Skeletal muscle satellite cell (primary cell): ENCODE measurements around the gene TTC7B.

Experiments used
- H3K27me3 ChIP-seq: 2 replicates; pipeline ENCODE4 v1.7.0; 2013; ENCODE audit warnings: low read length; ENCODE audit not compliant: control insufficient read depth, insufficient read depth
- H3K36me3 ChIP-seq: 2 replicates; pipeline ENCODE4 v1.7.0; 2013; ENCODE audit warnings: mild to moderate bottlenecking, control low read depth, low read length; ENCODE audit not compliant: insufficient read depth
- H3K4me1 ChIP-seq: 2 replicates; pipeline ENCODE4 v1.7.0; 2013; ENCODE audit warnings: low read length; ENCODE audit not compliant: control insufficient read depth, insufficient read depth
- H3K4me2 ChIP-seq: 2 replicates; pipeline ENCODE4 v1.7.0; 2013; ENCODE audit warnings: mild to moderate bottlenecking, low read length
- H3K4me3 ChIP-seq: 2 replicates; pipeline ENCODE4 v1.7.0; 2013; ENCODE audit warnings: low read length
- H3K9ac ChIP-seq: 2 replicates; pipeline ENCODE4 v1.7.0; 2013; ENCODE audit warnings: mild to moderate bottlenecking, low read depth, low read length, moderate library complexity
- H3K9me3 ChIP-seq: replicated peaks from 2 replicates; pipeline ENCODE4 v1.7.0; 2013; ENCODE audit warnings: mild to moderate bottlenecking, control low read depth, low read length

The TTC7B gene

DNA sequence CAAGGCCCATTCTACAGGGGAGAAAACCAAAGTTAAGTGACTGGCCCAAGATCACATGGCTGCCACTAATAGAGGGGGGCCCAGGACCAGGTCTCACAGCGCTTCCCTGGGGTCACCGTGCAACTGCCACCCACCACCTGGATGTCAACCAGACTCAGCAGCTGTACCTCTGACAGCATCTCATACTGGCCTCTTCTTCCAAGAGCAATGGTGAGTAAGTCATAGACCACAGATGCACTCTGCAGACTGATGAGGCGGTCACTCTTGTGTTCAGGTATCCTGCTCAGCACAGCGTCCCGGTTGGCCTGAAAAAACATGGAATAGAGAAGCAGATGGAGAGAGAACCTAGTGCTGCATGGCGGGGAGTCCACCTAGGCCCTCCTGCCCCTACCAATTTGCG, 139.9 kb downstream of the TTC7B start:
- Histone ChIP-seq H3K4me3 (no peak overlapping the region), H3K4me2 (no peak overlapping the region), H3K9me3 (no peaks in the 10 kb centered on the region), H3K27me3 (no peaks in the 10 kb centered on the region), H3K36me3 (peaks cover 4% of the 10 kb centered on the region), H3K4me1 (peaks cover 26% of the 10 kb centered on the region), H3K9ac (no peak overlapping the region)

DNA sequence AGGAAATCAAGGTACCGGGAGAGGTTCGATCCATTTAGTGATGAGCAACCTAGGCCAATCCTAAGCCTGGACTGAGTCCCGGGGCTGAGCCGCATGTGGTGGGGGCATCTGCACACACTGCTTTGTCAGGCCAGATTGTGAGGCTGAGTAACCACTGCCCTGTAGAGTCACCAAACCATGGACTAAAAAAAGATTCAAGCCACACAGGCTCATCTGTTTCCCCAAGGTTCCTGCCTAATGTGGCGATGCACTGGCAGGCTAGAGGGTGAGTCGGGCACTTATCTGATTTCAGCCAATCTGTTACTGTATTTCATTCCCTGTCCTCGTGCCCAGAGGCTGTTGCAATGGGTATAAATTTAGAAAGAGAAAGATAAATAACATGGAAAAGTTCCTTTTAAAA, 140.8 kb downstream of the TTC7B start:
- Histone ChIP-seq H3K9ac (no peak overlapping the region), H3K4me1 (peaks cover 26% of the 10 kb centered on the region), H3K4me3 (no peak overlapping the region)

GRCh38 chr14:90674716-90675115, 141.5 kb downstream of the TTC7B start:
- Histone ChIP-seq H3K9ac (no peak overlapping the region), H3K36me3 (peaks cover 7% of the 10 kb centered on the region), H3K9me3 (no peaks in the 10 kb centered on the region), H3K4me3 (no peak overlapping the region), H3K27me3 (no peaks in the 10 kb centered on the region), H3K4me2 (no peak overlapping the region), H3K4me1 (peaks cover 26% of the 10 kb centered on the region)

More for the DNA sequence above, 140.8 kb downstream of the TTC7B start:
- H3K27me3 ChIP-seq = no peaks in the 10 kb centered on the region
- peaks cover 7% of the 10 kb centered on the region for H3K36me3 ChIP-seq
- H3K9me3 ChIP-seq = no peaks in the 10 kb centered on the region
- H3K4me2 ChIP-seq = no peak overlapping the region

DNA sequence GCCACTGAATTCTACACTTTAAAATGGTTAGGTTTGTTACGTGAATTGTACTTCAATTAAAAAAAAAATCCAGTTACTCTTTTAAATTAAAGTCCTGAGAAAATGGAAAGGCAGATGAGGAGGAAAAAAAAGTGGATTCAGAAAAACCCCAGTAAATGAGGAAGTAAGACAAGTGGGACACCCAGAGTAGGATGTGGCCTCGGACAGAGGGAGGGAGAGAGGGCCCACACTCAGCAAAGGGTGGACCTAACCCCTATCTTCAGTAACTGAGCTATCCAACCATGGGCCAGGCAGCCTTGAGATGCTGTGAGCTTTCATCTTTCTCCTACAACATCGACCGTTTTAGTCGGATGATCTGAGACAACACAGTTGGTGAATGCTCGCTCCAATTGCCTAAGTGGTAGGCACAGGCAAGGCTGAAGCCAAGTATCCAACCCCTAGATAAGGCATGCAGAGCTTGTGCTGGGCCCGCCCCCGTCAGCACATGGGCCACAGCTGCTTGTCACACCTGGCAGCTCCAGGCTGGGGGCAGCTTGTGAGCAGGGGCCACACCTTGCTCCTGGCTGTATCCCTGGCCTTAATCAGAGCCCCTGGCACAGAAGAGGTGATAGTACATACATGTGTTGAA, 142.1 kb downstream of the TTC7B start:
- Histone ChIP-seq H3K36me3 (peaks cover 7% of the 10 kb centered on the region), H3K9ac (no peak overlapping the region), H3K9me3 (no peaks in the 10 kb centered on the region), H3K4me2 (no peak overlapping the region), H3K27me3 (no peaks in the 10 kb centered on the region), H3K4me1 (peaks cover 26% of the 10 kb centered on the region), H3K4me3 (no peak overlapping the region)

- H3K27me3 ChIP-seq = no peaks in the 10 kb centered on the region
- H3K9ac ChIP-seq = no peak overlapping the region
- H3K4me1 ChIP-seq = peaks cover 9% of the 10 kb centered on the region
- no peak overlapping the region for H3K4me2 ChIP-seq
- peaks cover 7% of the 10 kb centered on the region for H3K36me3 ChIP-seq
- no peaks in the 10 kb centered on the region for H3K9me3 ChIP-seq
- no peak overlapping the region for H3K4me3 ChIP-seq
Measured at GRCh38 chr14:90671382-90672234, 144.6 kb downstream of the TTC7B start.

GRCh38 chr14:90669731-90670130, 146.5 kb downstream of the TTC7B start:
- Histone ChIP-seq H3K4me3 (no peak overlapping the region), H3K4me1 (no peaks in the 10 kb centered on the region), H3K36me3 (peaks cover 5% of the 10 kb centered on the region)

GRCh38 chr14:90666571-90666970, 149.7 kb downstream of the TTC7B start:
- Histone ChIP-seq H3K27me3 (no peaks in the 10 kb centered on the region), H3K9me3 (no peaks in the 10 kb centered on the region), H3K4me2 (no peak overlapping the region), H3K9ac (no peak overlapping the region), H3K4me1 (no peaks in the 10 kb centered on the region), H3K36me3 (peaks cover 4% of the 10 kb centered on the region), H3K4me3 (no peak overlapping the region)

More at GRCh38 chr14:90669731-90670130, 146.5 kb downstream of the TTC7B start:
- Histone ChIP-seq H3K27me3 (no peaks in the 10 kb centered on the region), H3K4me2 (no peak overlapping the region), H3K9me3 (no peaks in the 10 kb centered on the region), H3K9ac (no peak overlapping the region)

DNA sequence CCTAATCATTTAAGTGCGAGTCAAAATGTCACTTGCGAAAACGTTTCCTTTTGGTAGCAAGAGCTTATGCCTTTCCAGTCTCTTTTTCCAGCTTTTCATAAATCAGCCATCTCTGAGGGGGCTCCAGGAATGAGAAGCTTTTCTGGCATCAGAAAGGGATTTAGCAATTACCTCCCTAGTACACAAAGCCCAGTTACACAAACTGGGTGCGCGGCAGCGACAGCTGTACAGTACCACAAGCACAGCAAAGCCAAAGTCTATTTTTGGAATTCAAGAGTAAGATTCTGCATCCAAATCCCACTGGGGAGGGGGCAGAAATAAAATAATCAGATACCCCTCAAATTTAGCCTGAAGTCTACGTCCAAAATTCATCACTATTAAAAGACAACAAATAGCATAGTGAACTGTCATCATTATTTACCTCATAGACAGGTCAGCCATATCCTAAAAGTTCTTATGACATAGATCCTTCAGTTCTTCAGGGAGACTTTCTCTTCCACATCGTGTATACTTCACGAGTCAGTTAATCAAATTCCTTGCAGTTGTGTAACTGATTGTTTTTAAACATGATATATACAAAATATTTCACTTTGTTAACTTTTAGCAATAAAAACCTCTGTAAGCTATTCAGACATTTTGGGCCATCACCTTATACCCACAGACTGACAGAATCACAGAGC, 150.8 kb downstream of the TTC7B start:
- Histone ChIP-seq H3K36me3 (no peaks in the 10 kb centered on the region), H3K9me3 (no peaks in the 10 kb centered on the region), H3K4me1 (no peaks in the 10 kb centered on the region), H3K27me3 (no peaks in the 10 kb centered on the region), H3K9ac (no peak overlapping the region), H3K4me2 (no peak overlapping the region), H3K4me3 (no peak overlapping the region)

DNA sequence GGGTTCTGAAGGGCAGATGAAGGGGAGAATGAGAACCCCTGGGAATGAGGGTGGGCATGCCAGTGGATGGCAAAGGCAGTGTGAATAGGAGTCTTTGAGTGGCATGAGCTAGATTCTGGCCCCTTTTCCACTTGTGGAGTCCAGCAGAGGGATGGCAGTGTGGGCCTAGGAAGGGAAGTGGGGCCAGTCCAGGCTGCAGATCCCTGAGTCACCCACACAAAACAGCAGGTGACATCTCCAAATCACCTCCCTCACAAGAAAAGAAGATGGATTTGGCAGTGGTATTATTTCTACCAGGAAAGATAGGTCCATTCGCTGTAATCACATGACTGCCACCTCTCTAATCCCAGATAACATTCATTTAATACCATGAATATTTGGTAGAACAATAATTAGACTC, 151.3 kb downstream of the TTC7B start:
- Histone ChIP-seq H3K4me2 (no peak overlapping the region), H3K9me3 (no peaks in the 10 kb centered on the region), H3K27me3 (no peaks in the 10 kb centered on the region), H3K4me3 (no peak overlapping the region), H3K4me1 (no peaks in the 10 kb centered on the region), H3K36me3 (no peaks in the 10 kb centered on the region), H3K9ac (no peak overlapping the region)

DNA sequence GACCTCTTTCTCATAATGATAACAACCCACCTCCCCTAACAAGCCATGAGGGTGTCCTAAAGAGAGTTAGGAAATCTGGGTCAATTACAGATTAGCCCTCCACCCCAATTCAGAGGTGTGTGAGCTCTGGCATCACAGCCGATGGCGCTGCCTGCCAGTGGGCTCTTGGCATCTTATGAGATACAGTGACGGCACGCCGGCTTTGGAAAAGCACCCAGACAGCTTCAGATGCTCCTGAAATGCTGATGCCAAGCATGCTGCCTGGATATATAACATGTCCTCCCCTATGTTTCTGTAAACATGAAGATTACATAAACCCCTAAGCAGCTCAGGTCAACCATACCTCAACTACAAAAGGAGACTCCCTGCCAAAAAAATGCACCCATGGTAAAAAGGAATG, 152.6 kb downstream of the TTC7B start:
- Histone ChIP-seq H3K4me2 (no peak overlapping the region), H3K9me3 (no peaks in the 10 kb centered on the region), H3K36me3 (no peaks in the 10 kb centered on the region), H3K4me1 (no peaks in the 10 kb centered on the region), H3K9ac (no peak overlapping the region), H3K4me3 (no peak overlapping the region), H3K27me3 (no peaks in the 10 kb centered on the region)

DNA sequence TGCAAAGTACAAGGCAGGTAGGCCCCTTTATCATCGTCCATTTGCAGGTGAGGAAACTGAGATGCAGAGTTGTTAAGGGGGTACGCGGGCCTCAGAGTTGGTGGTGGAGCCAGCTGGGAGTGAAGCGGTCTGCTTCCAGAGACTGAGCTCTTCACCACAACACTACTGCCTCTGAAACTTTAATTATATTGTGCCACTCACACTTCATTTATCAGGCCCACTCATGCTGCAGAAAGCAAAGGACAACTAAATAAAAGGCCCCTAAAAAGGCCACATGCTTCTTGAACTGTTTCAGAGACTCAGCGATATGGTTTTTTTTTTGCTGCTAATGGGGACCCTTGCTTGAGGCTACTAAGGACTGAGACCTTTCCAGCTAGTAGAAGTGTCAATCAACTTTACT, 153.1 kb downstream of the TTC7B start:
- Histone ChIP-seq H3K9me3 (no peaks in the 10 kb centered on the region), H3K4me3 (no peak overlapping the region), H3K4me1 (no peaks in the 10 kb centered on the region), H3K36me3 (no peaks in the 10 kb centered on the region), H3K4me2 (no peak overlapping the region), H3K27me3 (no peaks in the 10 kb centered on the region), H3K9ac (no peak overlapping the region)
